ENCODE measurements around the gene IGSF3.

IGSF3 gene

DNA sequence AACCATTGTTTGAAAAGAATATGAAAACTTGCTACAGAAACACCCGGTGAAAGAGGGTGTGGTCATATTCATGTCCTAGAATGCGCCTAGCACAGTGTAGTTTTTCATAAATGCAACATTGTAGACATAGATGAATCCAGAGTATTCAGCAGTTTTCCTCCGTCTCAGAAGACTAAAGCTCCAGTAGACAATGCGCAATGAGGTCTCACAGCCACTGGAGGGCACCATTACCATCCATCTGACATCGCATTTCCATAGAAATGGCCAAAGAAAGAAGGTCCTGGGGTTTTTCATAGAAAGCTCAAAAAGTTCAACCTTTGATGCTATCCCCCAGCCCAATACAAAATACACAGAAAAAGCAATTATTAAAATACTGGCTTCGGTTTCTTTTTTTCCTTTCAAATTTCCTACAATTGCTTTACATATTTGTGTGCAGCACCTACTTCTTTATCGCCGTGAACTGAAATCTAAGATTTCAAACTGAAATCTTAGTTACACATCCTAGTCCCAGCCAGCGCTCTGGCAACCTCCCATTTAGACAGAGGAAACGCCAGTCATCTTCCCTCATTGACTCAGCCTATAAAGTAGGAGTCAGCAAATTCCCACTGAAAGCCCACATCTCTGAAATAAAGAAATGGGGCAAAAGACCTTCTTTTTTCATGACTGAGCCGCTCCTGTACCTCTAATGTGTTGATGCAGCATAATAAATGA, 92.8 kb downstream of the IGSF3 start:
- TF ChIP-seq, protein P1, sequence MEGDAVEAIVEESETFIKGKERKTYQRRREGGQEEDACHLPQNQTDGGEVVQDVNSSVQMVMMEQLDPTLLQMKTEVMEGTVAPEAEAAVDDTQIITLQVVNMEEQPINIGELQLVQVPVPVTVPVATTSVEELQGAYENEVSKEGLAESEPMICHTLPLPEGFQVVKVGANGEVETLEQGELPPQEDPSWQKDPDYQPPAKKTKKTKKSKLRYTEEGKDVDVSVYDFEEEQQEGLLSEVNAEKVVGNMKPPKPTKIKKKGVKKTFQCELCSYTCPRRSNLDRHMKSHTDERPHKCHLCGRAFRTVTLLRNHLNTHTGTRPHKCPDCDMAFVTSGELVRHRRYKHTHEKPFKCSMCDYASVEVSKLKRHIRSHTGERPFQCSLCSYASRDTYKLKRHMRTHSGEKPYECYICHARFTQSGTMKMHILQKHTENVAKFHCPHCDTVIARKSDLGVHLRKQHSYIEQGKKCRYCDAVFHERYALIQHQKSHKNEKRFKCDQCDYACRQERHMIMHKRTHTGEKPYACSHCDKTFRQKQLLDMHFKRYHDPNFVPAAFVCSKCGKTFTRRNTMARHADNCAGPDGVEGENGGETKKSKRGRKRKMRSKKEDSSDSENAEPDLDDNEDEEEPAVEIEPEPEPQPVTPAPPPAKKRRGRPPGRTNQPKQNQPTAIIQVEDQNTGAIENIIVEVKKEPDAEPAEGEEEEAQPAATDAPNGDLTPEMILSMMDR (IDR thresholded peaks at IDR 0.05; ENCODE audit: low read depth, low read length, missing control alignments): peak; percentile 91
- H3K4me3 ChIP-seq (replicated peaks; ENCODE audit: low read depth, low read length): no peak overlapping the region
- DNase-seq (ENCODE audit: extremely low read depth, low read depth): peak; percentile 41

DNA sequence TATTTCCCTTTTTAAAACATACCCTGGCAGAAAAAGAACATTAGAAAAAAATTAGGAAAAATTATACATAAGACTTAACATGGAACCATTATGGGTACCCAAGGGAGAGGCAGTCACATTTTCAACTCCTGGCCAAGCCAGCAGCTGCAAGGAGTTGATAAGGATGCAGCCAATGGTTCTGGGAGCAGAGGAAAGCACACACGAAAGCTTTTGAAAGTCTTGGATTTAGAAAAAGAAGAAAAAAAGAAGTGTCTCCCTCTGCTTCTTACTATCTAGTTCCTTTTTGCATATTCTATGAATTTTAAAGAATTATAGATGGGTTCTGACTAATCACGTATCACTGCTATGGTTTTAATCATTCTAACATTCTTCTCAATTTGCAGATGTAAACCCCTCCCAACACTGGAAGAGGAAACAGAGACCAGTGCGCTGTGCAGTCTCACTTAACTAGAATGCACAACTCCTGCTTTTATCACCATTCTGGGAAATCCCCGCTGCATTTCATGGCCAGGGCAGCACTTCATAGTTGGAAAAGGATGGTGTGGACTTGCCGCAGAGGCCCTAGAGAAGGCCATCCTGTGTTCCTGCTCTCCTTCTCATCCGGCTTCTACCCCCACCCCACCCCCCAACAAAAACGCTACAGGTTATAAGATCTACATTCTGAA, 94.0 kb downstream of the IGSF3 start:
- DNase-seq (ENCODE audit: extremely low read depth, low read depth): no peak
- no peak overlapping the region for H3K4me3 ChIP-seq (replicated peaks; ENCODE audit: low read depth, low read length)
- TF ChIP-seq, protein P1 (IDR thresholded peaks at IDR 0.05; ENCODE audit: low read depth, low read length, missing control alignments): no peak

DNA sequence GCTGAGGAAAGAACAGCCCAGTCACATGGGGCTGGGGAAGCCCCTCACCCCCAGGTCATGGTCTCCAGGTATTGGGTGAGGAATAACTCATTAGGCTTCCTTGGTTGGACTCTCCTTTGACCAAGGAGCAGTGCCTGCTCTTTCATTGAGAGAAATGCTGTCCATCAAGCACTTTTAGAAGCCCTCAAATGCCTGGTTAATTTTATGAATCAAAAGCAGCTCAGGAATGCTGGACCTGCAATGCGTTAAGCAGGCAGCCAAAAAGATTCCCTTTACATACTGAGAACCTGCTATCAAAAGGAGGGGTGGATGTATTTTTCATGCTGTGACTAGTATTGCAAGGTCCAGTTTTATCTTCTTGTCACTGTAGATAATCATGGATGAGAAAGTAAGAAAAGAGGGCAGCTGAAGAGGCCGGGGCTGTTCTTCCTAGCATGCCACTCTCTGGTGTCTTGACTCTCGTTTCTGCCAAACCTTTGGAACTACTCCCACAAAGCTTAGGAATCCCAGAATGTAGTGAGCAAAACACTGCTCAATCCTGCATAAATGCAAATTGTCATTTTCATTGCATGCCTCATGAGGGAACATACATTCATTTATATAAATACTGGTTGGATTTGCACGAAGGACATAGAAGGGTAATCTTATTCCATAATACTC, 94.6 kb downstream of the IGSF3 start:
- TF ChIP-seq, protein P1 (IDR thresholded peaks at IDR 0.05; ENCODE audit: low read depth, low read length, missing control alignments): no peak
- DNase-seq (ENCODE audit: extremely low read depth, low read depth): no peak
- no peak overlapping the region for H3K4me3 ChIP-seq (replicated peaks; ENCODE audit: low read depth, low read length)

DNA sequence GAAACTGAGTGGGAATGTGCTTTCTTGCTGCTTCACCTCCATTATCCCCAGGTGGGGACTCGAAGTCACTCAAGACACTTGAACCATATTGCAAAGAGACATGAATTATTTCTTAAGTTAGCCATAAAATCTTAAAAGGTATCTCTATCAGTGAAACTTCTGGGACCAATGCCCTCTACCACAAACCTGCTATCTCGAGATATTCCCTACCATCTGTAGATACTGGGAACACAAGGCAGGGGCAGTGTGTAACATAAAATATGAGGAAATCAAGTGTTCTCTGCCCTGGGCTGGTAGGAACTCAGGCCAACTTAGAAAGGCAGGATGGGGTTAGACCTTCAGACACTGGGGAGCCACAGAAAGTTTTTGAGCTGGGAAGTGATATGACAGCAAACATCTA, 95.4 kb downstream of the IGSF3 start:
- DNase-seq (ENCODE audit: extremely low read depth, low read depth): no peak
- TF ChIP-seq, protein P1 (IDR thresholded peaks at IDR 0.05; ENCODE audit: low read depth, low read length, missing control alignments): no peak
- no peak overlapping the region for H3K4me3 ChIP-seq (replicated peaks; ENCODE audit: low read depth, low read length)

DNA sequence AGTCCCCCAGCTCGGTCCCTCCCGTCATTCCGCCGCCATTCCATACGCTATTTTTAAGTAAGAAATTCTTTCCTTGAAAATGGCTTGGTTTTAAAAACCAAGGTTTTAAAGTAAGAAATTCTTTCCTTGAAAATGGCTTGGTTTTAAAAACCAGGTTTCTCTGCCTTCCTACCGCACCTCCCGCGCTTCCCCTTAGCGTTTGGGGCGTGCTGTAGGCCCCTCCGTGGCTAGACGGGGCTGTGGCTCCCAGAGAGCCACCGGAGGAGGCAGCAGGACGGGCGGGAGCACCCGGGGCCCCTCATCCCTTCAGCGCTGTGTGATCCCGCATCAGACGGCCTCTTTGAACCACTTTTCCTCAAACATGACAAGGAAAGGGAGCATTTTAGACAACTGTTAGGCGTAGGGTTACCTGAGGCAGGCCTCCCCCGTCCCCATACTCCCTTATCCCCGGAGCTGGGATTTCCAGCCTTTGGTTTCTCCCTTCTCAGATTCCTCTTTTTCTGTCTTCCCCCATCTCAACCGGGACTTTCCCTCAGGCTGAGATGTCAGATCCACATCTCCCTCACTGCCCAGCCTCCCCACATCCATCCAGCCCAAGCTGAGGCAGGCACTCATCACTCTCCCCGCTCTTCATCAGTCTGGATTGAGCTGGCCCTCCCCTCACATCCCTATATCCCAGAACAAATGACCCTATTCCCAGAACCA, 96.2 kb downstream of the IGSF3 start:
- no peak for DNase-seq (ENCODE audit: extremely low read depth, low read depth)

More for the DNA sequence above, 96.2 kb downstream of the IGSF3 start:
- TF ChIP-seq, protein P1 (IDR thresholded peaks at IDR 0.05; ENCODE audit: low read depth, low read length, missing control alignments): no peak
- peak overlapping the region; percentile 72 for H3K4me3 ChIP-seq (replicated peaks; ENCODE audit: low read depth, low read length)
